Cerebellar cortex (tissue), 1 donor: ENCODE results near the gene INTS13.
"Not testable (repeated sequence)": the region's sequence is repeated elsewhere in the genome, so short reads cannot be mapped to it uniquely, and the experiment has no call there.

Experiments used
- DNase-seq: peaks from one replicate; pipeline ENCODE4 v3.0.0-alpha.2; 2015; ENCODE audit warnings: low spot score

INTS13 gene

DNA sequence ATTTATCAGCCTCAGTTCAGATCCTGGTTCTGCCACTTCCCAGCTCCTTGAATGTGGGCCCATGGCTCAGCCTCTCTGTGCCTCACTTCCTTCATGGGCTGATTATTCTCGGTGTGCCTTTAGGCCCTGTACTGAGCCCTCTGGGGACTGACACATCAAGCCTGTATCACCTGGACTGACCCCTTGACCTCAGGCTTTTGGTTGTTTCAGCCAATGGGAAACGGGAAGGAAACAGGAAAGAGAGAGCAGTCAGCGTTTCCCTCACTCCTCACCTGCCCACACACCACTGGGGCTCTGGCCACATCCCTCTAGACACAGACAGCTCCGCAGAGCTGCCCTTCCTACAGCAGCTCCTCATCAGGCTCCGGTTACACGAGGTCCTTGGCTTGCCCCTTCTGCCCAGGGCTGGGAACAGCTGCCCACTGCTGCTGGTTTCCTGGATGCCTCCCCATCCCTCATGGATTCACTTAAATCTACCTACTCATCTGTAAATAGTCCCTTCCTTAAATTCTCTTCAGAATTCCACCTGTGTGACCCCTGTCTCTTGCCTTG is 67.8 kb downstream of the INTS13 start:
- no peak for DNase-seq

DNA sequence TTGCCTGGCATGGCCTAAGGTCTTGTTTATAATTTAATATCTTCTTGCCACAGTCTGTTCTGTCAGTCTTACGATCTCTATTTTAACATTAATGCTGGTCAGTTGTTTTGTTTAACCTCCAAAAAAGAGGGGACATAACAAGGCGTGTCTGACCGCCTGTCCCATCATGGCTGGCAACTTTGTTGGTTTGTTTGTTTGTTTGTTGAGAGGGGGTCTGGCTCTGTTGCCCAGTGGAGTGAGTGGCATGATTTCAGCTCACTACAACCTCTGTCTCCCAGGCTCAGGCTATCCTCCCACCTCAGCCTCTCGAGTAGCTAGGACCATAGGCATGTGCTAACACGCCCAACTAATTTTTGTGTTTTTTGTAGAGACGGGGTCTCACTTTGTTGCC is 68.7 kb downstream of the INTS13 start:
- no peak for DNase-seq

DNA sequence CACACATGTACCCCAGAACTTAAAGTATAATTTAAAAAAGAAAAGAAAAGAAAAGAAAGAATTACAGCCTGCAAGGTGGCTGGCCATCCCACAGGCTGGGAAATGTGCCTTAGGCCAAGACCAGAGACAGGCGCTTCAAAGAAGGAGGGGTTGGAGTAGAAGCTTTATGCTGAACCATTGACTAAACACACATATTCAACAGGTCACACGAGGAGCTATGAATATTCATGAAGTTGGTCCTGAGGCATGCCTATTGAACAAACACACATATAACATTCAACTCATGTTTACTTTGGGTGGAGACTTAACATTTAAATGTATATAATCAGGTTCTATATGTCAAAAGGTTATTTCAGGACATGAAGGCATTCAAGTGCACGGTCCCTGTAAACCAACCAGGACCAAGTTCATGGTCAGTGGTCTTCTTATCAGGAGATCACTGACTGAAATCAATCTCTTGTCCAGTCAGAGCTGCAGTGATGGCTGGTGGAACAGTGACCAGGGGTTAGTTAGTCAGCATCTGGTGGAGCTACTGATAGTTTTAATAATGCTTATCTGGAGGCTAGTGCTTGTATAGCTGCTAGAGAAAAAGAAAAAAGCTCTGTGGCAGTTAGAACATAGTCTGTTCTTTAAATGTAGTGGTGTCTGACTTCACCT is 69.2 kb downstream of the INTS13 start:
- DNase-seq: no peak

DNA sequence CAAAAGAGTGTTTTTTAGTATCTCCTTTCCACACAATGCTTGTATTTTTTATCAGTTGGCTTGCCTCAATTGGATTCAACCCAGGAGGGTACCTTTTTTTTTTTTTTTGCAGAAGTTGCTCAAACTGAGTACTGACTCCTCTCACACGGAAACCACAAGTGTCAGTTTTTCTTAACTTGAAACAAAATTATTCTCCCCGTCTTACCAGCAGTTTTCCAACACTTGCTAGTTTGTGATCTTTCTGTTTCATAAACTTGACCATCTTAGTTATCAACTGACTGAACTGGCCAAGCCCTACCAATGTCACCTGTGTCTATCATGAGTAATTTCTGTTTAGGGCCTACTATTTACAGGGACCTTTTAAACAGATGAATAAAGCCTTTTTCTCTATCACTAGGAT is 70.7 kb downstream of the INTS13 start:
- DNase-seq: no peak

DNA sequence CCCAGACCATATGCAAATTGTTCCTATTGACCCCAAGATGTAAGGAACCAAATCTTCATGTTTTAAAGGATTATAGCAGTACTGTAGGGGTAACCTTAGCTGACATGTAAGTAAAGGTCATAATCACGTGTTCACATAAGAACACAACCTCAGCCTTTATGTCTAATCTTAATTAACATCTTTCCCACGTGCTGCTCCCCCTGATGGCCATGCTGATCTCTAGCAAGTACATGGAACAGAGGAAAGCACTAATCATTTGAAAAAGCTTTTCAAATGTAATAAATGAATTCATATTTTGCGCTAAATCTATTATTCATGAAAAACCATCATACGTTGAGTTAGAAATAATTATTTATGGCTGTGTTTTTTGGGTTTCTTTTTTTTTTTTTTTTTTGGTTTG is 74.3 kb downstream of the INTS13 start:
- DNase-seq: no peak

DNA sequence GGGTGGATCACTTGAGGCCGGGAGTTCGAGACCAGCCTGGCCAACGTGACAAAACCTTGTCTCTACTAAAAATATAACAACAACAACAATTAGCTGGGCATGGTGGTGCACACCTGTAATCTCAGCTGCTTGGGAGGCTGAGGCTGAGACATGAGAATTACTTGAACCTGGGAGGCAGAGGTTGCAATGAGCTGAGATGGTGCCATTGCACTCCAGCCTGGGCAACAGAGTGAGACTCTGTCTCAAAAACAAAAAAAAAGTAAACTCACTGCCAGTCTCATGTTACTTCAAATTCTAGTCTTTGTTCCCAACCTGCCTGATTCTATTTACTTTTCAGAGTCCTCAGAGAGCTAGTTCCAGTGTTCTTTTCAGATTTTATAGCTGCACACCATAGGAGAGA is 75.0 kb downstream of the INTS13 start:
- DNase-seq: not testable (repeated sequence)

DNA sequence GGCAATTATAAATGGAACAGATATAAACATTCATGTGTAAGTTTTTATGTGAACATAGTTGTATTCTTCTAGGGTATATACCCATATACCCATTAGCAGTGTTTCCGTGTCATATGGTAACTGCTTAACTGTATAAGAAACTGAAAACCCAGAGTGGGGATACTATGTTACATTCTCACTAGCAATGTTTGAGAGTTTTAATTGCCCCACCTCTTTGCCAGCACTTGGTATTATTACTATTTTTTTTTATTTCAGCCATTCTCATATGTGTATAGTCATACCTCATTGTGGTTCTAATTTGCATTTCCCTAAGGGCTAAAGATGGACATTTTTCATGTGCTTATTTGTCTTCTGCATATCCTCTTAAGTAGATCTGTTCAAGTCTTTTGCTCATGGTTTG is 76.1 kb downstream of the INTS13 start:
- DNase-seq: no peak

DNA sequence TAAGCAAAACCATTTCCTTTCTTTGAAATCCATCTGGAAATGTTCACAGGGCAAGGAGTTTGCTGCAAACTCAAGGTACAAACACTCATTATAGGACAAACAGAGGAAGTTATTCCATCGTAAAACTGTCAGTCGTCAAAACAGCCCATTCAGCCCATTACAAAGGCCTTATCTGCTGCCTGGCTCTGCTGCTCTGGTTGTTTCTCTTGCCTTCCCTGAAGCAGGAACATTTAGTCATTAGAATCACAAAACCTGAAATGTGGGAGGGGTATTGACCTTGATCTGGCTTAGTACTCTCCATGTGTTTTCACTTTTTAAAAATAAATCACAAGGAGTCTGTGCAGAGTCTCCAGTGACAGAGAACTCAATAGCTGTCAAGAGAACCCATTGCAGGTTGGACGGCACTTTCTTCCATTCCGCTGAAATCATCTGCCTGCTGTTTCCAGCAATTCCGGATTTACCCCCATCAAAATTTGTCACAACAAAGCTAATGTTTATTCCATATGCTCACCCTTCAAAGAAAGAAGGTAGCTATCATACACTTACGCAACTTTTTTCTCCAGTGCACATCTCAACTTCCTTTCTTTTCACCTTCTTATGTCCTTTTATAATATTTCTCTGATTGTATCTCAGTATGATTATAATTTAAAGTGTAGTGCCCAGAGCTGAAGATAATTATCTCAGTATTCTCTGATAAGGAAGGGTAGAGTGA is 80.2 kb downstream of the INTS13 start:
- DNase-seq: no peak

DNA sequence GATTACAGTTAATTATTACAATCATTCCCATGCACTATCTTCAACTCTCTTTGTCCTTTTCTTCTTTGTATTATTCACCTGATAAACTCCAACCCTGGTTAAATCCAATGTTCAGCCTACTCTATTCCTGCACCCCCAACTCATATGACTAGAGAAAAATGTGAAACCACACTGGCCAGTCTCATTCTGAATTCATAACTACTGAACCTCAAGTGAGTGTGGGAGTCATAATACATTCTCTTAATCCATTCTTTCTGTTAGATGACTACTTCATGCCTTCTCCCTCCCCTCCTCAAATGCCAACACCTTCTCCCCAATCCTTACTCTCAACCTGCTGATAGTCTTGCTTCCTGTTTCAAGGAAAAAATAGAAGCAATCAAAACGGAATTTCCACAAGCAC is 82.4 kb downstream of the INTS13 start:
- DNase-seq: no peak
